GM03348 (cell line): Measurements from ENCODE around the gene ZNF672.

Experiments
- DNase-seq: peaks from one replicate; pipeline ENCODE4 v3.0.0; 2012; ENCODE audit warnings: low spot score

Gene ZNF672

DNA sequence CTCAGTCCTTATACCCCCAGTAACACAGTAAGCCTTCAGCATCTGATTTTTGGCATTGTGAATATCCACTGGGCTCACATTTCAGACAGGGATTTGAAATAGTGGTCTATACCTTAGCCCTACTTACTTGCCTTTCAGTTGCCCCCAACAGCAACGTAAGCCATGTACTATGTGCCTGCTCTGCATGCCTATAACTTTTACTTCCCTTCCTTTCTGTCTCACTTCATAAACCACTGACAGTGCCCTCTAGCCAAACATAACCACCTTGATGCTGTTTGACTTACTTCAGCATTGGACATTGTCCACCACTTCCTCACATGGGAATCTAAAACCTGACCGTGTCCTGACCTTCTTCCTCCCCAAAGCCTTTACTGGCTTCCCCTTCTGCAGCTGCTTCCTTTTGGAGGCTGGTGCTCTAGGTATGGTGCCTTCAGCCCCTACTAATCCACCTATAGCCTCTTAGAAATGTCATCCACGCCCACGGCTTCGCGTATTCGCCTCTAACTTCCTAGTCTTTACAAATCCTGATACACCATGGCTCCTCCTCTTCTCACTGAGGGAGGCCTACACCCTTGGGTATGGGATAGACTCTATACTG, 3.6 kb upstream of the ZNF672 start:
- no peak for DNase-seq

DNA sequence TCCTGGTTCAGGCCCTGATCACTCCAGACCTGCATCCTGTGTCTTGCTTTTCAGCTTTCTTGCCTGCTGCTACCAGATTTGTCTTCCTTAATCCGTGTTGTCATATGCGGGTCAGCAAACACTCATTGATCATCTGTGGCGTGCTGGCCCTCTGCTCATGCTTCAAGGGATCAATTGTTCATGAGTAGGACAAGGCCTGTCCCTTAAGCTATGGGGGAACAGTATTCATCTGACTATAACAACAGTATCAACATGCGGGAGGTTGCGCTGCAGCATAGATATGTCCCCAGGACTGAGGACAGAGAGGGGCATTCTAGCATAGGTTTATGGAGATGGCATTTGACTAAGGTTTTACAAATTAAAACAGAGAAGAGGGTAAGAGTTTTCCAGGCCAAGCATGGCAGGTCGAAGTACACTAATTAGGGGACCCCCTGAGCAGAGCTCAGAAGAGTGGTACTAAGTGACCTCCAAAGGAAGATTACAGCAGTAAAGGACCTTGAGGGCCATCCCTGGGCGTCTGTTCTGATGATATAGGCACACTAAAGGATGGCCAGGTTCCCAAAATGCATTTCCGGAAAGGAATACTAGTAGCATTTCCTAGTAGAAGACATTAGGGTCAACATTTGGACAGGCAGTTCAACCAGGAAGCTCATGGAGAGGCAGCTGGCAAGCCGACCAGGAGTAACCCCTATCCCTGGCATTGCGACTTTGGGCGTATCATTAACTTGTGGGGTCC, 811 bp upstream of the ZNF672 start:
- DNase-seq = no peak

DNA sequence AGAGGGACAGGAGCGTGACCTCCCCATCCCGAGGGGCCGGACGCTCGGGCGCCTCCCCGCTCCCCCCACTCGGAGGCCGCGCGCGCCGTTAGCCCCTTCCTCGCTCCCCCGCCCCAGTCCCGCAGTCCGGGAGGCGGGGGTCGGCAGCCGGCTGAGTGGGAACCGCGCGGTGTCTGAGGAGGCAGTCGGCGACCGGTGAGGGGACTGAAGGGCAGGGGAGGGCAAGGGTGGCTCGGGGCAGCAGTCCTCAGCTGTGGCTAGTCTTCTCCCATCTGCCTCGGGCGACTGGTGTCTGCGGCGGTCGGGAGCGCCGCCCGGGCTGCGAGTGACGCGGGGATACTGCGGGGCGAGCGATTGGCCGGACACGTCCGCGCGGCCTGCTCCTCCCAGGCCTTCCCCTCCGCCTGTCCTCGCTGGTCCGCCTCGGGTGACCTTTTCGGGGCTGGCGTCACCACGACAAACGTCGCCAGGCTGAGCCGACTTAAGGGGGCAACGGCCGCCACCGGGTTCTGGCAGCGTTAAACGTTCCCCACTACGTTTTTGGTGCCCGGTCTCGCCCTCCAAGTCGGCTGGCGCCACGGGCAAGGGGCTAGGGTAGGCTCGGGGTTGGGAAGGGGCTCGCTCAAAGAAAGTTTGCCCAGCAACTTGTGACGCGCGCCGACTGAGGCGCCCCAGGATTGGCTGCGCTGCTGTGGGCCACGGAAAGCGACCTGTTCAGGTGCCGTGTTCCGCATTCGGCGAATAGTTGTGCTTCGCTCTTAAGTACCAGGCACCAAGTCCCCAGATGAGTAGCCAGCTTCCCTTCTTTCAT, 538 bp downstream of the ZNF672 start:
- peak; percentile 92 for DNase-seq

DNA sequence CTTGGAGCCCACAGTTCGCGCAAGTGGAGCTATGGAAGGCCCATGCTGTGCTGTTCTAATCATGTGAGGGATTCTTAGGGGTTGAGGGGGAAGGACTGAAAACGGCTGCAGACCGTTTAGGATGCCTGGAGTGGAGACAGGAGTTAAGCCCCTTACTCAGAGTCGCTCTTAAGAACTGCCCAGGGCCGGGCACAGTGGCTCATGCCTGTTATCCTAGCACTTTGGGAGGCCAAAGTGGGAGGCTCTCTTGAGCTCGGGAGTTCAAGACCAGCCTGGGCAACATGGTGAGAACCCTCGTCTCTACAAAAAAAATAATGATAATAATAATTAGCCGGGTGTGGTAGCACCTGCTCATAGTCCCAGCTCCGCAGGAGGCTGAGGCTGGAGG, 1.1 kb downstream of the ZNF672 start:
- no peak for DNase-seq

DNA sequence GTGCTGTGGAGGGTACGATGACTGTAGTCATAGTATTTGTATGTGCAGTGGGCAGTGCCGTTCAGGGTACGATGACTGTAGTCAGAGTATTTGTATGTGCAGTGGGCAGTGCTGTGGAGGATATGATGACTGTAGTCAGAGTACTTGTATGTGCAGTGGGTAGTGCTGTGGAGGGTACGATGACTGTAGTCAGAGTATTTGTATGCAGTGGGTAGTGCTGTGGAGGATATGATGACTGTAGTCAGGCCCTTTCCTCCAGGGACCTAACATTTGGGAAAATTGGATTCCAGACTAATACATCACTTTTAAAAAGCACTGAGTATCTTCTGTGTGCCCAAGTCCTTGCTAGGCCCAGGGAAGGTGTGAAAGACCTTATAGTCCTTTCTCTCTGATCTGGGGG, 2.9 kb downstream of the ZNF672 start:
- no peak for DNase-seq

DNA sequence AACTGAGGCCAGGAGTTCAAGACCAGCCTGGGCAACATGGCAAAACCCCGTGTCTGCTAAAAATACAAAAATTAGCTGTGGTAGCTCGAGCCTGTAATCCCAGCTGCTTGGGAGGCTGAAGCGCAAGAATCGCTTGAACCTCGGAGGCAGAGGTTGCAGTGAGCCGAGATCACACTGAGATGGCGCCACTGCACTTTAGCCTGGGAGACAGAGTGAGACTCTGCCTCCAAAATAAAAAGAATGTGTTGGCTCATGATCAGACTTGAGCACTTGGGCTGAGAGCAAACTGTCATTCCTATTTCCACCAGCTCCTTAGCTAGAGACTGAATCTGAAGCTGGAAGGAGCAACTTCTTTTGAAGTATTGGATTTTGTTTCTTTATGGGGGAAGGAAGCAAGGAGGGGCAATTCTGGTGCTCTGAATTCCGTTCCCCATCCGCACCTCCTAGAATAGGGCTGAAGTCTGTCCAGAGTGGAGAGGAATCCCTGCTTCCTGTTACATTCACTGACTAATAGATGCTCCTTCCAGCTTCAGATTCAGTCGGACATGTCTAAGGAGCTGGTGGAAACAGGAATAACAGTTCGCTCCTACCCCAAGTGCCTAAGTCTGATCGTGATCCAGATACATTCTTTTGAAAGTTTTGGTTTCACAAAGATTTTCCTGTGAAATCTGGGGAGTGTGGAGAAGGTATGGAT, 3.8 kb downstream of the ZNF672 start:
- DNase-seq = peak; percentile 51

DNA sequence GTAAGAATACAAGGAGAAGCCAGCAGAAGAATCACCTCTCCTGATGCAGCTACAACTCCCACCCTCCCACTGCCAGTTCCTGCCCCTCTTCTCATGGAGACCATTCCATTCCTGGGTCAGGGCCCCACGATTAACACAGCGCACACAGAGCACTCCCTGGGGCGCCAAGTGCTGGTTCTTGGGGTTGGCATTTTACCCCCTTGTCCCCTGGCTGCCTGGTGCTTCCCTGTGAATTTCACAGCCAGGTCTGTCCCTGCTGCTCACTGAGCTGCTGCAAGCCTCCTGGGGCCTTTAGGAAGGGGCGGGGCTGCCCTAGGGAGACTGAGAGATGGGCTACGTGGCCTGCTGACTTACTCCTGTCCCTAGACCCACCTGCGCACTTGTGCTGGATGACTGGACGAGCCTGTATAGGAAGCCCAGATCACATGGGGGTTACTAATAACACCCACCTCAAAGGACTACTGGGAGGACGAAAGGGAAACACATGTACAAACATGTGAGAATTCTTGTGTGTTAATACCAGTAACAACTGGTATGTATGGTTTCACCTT, 4.8 kb downstream of the ZNF672 start:
- DNase-seq = no peak

DNA sequence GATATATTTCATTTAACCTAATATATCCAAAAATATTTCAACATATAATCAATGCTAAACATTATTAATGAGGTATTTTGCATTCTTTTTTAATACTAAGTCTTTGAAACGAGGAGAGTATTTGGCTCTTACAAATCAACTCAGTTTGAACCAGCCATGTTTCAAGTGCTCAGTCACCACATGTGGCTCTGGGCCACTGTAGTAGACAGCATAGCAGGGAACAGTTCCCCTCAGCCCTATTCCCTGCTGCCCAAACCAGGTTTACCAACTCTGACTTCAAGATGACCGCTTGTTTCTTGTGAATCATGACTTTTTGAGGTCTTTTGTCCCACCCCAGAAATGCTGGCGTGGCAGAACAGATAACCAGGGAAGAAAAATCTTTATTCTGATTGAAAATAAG, 5.7 kb downstream of the ZNF672 start:
- DNase-seq = no peak

DNA sequence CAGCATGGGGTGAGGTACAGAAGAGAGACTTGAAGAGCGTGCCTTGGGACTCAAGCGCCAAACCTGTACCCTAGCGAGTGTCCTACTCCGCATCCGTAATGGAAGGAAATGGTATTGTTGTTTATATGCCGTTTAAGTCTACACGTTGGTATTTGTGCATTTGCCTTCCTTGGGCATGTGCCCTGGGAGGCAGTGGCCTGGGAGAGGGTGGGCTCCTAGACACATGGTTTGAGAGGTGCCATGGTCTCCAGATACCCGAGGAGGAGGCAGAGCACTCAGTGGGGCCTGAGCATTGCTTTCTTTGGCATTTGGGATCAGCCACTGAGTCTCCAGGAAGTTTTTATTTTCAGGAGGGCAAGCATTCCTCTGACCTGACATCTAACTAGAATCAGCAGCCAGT, 6.5 kb downstream of the ZNF672 start:
- DNase-seq = no peak

DNA sequence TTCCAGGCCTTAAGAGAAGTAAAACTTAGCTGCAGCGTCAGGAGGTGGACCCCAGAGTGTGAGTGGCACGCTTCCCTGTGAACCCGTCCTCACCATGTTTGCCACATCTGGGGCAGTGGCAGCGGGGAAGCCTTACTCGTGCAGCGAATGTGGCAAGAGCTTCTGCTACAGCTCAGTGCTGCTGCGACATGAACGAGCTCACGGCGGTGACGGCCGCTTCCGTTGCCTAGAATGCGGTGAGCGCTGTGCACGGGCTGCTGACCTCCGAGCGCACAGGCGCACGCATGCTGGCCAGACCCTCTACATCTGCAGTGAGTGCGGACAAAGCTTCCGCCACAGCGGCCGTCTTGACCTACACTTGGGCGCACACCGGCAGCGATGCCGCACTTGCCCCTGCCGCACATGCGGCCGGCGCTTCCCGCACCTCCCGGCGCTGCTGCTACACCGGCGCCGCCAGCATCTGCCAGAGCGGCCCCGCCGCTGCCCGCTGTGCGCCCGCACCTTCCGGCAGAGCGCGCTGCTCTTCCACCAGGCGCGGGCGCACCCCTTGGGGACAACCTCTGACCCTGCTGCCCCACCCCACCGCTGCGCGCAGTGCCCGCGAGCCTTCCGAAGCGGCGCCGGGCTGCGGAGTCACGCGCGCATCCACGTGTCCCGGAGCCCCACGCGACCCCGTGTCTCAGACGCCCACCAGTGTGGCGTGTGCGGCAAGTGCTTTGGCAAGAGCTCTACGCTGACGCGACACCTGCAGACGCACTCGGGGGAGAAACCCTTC, 9.3 kb downstream of the ZNF672 start:
- no peak for DNase-seq

DNA sequence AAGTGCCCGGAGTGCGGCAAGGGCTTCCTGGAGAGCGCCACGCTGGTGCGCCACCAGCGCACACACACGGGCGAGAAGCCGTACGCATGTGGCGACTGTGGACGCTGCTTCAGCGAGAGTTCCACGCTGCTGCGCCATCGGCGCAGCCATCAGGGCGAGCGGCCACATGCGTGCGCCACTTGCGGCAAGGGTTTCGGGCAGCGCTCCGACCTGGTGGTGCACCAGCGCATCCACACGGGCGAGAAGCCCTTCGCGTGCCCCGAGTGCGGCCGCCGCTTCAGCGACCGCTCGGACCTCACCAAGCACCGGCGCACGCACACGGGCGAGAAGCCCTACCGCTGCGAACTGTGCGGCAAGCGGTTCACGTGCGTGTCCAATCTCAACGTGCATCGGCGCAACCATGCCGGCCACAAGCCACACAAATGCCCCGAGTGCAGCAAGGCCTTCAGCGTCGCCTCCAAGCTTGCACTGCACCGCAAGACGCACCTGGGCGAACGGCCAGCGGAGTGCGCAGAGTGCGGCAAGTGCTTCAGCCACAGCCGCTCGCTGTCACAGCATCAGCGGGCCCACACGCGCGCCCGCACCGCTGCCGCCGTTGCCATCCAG, 10.0 kb downstream of the ZNF672 start:
- DNase-seq = no peak

DNA sequence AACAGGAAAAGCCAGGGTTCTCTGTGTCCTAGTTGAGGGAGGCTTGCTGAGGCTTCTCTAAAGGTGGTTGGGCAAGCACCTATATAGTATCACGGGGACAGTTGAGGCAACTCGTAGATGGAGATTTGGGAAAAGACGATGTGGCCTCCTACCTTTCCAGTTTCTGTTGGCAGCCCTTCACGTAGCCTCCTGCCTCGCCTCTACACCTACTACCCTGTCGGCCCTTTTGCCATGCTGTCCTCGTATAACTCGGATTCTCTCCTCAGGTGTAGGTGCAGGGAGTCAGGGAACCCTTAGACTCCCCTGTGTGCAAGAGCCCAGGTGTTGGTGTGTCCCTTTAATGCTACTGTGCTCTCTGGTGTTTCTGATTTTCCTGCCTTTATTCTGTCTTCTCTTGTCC, 10.6 kb downstream of the ZNF672 start:
- no peak for DNase-seq

DNA sequence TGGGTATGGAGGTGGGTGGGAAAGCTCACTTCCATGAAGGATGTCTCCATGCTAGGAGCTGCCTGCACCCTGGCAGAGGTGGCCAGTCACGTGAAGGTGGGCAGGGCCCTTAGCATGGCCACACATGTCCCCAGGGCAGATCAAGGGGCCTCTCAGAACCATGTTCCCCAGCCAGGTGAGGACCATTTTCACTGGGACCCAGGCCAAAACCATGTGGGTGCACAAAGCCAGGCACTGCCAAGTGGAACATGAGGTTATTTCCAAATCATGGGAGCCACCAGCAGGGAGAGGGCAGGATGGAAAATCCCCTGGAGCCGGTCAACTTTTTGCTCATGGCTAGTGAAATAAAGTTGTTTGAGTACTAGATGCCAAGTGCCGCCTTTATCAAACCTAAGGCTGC, 11.1 kb downstream of the ZNF672 start:
- no peak for DNase-seq

DNA sequence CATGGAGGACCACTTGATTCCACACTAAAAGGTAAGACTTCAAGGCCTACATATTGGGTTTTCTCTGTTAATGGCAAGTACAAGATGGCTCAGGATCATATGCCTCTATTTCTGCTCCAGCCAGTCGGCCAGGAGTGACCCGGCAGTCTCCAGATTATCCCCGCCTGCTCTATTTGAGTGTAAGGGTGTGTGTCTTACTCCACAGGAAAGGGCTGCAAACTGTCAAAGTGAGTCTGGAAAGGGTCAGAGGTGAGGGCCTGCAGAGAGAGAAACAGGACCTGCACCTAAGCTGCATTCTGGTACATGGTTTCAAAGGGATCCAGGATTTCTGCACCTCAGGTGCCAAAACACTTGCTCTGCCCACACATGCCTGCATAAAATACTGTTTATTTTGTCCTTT, 11.6 kb downstream of the ZNF672 start:
- no peak for DNase-seq

DNA sequence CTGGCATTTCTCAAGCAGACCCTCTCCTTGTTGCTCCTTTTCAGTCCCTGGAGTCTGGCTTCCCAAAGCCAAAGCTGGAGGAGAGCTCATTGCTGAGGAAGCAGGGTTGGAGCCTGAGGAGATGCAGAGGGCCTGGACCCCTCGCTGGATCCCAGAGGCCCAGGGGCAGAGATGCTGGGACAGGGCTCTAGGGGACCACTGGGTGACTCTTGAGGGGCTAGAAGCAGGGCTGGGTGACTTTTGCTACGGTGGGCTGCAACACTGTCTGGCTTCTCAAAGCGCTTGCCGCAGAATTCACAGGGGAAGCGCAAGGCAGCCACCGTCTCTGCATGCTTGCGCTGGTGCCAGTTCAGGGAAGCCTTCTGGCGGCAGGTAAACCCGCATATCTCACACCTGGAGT, 12.1 kb downstream of the ZNF672 start:
- no peak for DNase-seq

DNA sequence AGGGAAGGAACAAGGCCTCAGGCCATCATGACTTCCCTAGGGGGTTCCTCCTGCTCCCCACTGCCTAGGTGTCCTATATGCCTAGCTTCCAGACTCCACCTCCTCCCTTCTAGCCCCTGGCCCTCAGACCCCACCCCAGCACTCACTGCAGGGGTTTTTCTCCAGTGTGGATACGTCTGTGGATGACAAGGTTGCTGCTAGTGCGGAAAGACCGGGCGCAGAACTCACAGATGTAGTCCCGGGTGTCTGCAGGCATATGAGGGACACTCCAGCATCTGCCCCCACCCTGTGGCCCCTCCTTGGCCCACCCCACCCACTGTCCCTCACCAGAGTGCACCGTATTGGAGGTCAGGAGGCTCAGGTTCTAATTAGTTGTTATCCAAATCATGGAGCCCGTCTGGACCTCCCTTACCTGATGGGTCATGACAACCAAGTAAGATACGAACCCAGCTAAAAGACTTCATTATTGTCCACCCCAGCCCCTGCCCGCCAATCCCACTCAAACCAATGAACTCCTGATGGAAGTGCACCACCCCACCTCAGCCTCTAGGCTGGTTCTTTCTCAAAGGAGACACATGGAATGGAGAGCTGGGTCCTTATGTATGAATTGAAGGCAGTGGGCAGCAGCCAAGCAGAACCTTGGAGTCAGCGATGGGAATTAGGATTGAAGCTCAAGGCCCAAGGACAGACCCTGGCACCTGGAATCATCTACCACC, 12.7 kb downstream of the ZNF672 start:
- no peak for DNase-seq

DNA sequence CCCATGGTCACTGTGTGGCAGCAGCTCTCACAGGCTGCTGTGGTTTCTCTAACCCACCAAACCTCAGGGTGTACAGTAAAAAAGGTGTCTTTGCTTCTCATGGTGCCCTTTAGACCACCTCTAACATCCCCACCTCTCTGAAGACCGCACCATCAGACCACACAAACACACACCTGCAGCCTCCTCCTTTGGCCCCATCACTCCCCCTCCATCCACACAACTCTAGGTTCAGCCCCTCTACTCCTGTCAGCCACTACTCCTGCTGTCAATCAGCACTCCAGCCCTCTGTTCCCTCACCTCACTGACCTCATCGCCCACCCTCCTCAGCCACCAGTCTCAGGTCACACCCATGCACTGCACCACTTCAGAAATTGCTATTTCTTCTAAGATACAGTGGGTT, 13.4 kb downstream of the ZNF672 start:
- no peak for DNase-seq

DNA sequence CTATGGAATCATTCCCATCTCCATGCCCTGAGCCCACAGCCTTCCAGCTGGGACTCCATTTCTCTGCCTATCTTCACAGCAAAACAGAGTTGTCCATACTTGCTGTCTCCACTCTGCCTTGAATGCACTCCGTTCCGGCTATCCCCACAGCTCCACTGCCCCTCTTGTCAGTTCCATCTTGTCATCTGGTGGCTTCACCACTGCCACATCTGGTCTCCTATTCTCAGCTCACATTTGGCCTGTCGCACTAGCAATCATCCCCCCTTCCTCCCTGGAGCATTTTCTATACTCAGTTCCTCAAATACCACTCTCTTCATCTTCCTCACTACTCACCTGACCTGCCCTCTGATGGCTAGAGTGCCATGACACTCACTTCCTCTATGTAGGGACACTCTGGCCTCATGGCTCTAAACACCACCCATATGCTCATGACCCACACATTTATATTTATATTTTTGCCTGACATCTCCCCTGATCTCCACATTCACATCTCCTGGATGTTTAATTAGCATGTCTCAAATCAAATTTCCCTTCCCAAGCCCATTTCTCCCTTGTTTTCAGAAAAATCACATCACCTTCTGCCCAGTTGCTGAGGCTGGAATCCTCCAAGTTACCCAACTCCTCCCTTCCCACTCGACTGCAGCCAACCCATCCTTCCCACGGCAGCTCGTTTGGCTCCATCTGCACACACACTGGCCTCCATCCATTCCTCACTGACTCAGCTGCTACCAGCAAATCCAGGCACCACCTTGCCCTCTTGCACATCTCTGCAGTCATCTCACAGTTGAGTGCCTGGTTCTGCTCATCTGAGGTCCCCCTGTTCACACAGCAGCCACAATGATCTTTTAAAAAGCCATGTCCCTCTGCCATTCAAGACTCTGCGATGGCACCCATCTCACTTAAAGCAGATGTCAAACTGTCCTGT, 14.7 kb downstream of the ZNF672 start:
- DNase-seq = peak; percentile 78

DNA sequence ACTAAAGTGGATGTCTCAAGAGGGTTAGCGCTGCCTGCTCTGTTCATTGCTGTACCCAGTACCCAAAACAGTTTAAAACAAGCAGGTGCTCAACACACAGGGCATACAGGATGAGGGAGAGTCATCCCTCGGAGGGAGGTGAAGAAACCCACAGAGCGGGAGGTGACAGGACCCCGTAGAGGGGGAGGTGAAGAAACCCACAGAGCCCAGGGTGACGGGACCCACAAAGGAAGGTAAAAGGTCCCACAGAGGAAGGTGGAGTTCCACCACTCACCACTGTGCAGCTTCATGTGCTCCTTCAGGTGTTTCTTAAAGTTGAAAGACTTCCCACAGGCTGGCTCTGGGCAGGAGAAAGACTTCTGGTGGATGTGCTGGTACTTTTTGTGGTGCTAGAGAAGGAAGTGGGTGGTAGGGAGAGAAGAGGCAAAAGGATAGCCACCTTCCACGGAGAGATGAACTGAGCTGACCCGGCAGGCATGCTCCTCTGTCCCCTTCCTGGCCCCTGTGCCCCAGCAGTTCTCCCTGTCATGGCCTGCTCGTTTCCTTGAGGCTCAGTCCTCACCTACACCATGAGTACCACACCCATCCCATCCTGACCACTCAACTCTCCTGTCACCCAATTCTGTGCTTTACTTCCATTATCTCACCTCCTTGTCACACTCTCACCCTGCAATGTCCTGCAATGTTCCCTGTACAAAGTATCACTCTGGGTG, 15.8 kb downstream of the ZNF672 start:
- no peak for DNase-seq
